HG02759 (cell line): ENCODE data around the gene CAPNS2.
"Not testable (repeated sequence)": the region's sequence is repeated elsewhere in the genome, so short reads cannot be mapped to it uniquely, and the experiment has no call there.

Experiments used
- ATAC-seq: cut with Tn5 transposase; IDR thresholded peaks from one replicate; pipeline ENCODE4 v1.9.1; 2021; ENCODE audit warnings: mild to moderate bottlenecking, moderate library complexity; ENCODE audit not compliant: unreplicated experiment

The CAPNS2 gene

DNA sequence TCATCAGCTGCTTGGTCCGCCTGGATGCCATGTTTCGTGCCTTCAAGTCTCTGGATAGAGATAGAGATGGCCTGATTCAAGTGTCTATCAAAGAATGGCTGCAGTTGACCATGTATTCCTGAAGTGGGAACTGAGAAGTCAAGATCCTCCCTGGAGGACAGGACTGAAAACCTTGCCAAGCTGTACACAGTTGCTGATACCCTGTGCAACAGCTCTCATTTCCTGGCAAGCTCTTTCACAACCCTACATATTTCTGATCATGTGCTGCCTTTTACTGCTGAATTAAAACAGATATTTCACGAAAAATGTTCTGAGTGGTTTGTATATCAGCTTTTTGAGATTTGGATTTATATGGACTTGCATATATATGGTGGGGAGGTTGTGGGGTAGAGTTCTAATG lies 898 bp downstream of the CAPNS2 start:
- no peak for ATAC-seq

DNA sequence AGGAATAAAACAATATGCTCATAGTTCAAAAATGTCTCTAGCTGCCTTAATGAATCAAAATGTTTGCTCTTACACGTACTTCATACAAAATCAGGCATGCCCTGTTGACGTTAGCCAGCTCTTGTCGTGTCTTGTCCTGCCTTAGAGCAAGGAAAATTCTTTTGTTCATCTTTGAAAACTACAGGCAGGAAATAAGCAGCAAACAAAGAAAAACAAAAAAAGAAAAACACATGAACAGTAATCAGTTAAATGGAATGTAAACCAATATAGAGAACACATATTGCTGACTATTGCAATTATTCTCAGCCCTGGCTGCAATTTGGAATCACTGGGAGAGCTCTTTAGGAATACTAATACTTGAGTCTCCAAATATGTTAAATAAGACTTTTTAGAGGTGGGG lies 1.7 kb downstream of the CAPNS2 start:
- ATAC-seq: no peak

DNA sequence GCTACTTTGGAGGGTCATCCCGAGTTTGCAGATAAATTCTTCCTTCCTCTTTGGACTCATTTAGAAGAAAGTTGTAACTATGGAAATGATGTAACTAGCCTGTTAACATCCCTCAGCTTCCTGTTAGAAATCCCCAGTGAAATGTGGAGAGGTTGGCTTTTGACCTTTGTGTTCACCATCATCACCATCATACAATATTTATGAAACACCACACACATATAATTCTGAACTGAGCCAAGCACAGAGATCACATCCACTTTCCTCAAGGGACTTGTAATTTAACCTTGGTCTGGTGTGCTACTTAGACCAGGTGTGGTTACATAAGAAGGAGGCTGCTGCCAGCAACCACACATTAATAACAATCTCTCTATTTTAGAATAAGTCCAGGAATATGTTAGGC lies 2.5 kb downstream of the CAPNS2 start:
- no peak for ATAC-seq

DNA sequence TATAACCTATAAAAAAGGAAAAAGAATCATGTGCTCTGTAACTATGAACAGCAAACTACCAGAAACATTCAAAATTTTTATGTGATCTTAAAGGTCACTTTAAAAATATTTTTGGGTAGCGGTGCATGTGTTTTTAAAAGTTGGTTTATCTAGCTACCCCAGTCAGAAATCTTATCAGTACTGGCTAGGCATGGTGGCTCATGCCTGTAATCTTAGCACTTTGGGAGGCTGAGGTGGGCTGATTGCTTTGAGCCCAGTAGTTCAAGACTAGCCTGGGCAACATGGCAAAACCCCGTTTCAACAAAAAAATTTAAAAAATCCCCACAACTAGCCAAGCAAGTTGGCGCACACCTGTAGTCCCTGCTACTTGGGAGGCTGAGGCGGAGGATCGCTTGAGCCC lies 3.7 kb downstream of the CAPNS2 start:
- ATAC-seq: no peak

DNA sequence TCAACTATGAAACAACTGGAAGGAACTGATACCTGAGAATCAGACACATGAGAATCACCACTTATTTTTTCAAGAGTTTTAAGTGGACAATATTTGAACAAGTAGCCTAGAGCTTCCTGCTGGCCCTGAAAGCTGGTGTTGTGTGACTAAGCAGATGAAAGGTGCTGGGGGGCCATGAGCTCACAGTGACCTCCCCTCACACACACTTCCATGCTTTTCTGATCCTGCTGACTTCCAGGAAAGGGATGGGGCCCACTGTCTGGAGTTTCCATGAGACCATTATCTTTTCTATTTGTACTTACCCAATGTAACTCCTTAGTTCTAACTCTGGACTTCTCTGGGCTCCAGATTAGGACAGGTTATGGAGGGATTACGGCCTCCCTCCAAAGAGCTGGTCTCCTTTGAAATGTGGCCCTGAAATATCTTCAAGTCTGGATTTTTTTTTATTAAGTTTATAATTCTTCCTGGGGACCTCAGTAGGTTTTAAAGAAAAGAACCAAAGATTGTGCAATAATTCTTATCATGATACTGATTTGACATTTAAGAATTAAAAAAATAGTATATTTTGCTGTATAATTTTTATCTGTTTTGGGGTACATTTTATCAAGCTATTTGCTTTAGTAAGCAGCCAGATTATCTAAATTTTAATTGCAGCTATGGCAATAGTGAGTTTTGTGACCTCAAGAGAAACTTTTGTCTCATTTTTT lies 4.9 kb downstream of the CAPNS2 start:
- ATAC-seq: no peak

DNA sequence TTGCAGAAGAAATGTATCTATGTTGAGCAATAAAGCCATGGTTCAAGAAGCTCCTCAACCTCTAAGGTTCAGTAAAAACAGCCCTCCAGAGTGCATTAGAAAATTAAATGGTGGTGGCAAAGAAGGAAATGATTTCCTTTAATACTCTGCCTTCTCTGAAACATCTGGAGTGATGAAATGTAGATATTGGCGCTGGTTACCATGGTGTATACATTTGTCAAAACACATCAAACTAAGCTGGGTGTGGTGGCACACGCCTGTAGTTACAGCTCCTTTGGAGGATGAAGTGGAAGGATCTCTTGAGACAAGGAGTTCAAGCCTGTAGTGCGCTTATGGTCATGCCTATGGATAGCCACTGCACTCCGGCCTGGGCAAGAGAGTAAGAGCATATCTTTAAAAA lies 6.0 kb downstream of the CAPNS2 start:
- ATAC-seq: no peak

DNA sequence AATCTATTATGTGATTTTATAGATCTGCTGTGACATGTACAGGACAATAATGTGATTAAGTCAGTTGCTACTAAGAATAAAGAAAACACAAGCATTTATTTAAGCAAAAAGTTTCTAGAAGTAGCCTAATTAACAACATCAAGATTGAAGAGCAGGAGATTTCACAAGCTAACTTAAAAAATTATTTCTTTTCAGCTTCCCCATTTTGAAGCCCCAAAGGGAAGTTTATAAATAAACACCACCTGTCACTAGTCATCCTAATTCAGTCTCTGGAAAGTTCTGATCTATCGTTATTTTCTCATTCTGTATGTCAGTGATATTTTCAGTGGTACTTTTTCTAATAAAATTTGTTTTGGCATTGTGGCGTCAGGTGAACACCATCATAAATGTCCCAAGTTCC lies 8.3 kb downstream of the CAPNS2 start:
- ATAC-seq: no peak

DNA sequence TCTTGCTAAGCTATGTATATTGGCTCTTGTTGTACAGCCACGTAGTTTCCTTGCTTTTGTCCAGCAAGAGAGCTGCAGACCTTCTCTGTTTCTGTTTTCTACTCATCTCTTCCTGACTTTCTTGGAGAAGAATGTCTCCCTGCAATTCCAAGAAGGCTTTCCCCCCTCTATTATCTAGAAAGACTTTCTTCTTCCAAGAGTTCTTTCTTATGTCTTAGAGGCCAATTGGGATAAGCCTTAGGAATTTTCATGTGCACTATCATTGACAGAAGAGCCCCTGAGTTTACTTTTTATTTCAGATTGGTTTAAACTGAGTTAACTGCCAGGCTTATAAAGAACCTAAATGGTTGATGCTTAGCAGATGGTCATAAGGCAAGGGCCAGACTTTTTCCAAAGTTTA lies 9.0 kb downstream of the CAPNS2 start:
- no peak for ATAC-seq

DNA sequence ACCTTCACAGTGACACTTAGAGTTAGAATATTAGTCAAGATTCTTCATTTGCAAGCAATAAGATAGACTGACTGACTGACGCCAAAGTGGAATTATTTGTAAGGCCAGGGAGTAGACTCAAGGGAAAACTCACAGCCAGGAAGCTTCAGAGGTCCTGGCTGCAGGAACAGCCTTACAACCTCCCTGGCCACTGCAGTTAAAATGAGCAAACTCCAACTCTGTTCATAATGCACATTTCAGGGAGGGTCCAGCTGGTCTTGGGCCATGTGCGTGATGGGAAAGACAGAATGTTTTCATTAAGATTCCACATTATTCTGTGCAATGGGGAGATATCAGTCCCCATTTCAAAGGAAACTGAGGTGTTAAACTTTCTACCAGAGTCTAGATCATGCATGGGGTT lies 9.9 kb downstream of the CAPNS2 start:
- no peak for ATAC-seq

DNA sequence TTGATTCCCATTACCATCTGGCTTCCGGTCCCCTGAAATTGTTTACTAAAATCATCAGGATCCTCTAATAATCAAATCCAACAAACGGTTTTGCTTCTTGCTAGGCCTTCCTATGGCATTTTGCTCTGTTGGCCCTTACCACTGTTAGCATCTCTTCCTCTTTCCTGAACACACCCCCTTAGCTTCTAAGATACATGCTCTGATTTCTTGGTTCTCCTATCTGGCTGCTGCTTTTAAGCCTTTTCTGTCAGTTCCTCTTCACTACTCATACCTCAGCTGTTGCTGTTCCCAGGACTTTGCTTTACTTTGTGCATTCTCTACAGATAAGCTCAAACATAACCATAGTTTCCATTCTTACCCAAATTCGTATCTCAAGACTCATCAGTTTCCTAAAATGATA lies 11.4 kb downstream of the CAPNS2 start:
- ATAC-seq: no peak

DNA sequence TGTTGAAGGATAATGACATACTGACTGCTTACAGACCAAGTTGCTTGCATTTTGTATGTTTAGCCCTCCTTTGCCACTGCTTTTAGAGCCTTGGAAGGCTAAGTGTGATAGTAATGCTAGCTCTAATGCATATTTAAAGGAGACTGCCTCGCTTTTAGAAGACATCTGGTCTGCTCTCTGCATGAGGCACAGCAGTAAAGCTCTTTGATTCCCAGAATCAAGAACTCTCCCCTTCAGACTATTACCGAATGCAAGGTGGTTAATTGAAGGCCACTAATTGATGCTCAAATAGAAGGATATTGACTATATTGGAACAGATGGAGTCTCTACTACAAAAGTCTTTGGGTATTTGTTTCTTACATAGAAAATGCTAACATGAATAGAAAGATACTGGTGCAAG lies 19.1 kb downstream of the CAPNS2 start:
- ATAC-seq: no peak

DNA sequence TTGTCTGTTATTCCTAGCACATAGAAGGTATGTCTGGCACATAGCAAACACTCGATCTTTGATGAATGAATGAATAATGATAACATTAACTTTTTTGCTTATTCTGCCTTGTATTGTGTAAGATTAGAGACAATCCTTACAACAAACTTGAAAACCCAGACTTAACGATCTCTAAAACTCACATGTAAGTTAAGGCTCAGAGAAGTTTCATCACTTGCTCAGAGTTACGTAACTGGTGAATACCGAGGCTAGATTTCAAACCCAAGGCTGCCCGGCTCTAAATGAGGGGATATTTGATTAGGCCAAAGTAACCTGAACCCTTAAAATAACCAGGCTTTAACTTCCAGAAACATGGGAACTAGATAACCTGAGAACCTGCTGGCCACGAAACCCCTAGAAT lies 22.3 kb downstream of the CAPNS2 start:
- ATAC-seq: no peak

DNA sequence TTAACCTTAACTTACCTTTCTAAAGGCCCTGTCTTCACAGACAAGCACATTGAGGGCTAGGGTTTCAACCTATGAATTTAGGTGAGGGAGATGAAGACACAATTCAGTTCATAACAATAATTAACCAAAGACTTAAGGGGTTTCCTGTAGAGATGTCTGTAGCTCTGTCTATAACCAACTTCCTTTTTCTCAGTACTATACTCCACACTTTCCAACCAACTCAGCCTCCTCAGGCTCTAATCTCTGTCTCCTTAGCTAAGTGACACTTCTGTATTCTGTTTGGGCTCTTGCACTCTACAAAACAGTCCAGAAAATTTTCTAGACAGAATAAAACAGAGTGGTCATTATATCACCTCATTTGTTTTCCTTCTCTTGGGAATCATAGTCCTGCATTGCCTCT lies 25.8 kb downstream of the CAPNS2 start:
- no peak for ATAC-seq

DNA sequence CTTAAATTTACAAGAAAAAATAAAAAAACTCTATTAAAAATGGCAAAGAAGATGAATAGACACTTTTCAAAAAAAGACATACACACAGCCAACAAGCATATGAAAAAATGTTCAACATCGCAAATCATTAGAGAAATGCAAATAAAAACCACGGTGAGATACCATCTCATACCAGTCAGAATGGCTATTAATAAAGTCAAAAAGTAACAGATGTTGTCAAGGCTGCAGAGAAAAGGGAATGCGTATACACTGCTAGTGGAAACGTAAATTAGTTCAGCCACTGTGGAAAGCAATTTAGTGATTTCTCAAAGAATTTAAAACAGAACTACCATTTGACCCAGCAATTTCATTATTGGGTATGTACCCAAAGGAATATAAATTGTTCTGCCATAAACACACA lies 31.4 kb downstream of the CAPNS2 start:
- no peak for ATAC-seq

DNA sequence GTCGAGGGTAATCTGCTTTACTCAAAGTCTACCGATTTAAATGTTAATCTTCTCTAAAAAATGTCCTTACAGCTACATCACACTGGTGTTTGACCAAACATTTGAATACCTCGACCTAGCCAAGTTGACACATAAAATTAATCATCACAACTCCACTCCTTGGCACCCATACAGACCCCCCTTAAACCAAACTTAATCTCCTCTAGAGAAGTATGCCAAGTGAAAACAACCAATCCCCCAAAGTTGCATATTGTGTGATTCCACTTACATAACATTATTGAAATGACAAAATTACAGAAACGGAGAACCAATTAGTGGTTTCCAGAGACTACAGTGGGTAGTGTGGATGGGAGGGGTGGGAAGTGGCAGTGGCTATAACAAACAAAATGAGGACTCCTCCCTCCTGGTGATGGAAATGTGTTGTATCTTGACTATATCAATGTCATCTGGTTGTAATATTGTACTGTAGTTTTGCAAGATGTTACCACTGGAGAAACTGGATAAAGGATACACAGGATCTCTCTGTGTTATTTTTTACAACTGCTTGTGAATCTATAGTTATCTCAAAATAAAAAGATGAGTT lies 39.4 kb downstream of the CAPNS2 start:
- ATAC-seq: no peak

DNA sequence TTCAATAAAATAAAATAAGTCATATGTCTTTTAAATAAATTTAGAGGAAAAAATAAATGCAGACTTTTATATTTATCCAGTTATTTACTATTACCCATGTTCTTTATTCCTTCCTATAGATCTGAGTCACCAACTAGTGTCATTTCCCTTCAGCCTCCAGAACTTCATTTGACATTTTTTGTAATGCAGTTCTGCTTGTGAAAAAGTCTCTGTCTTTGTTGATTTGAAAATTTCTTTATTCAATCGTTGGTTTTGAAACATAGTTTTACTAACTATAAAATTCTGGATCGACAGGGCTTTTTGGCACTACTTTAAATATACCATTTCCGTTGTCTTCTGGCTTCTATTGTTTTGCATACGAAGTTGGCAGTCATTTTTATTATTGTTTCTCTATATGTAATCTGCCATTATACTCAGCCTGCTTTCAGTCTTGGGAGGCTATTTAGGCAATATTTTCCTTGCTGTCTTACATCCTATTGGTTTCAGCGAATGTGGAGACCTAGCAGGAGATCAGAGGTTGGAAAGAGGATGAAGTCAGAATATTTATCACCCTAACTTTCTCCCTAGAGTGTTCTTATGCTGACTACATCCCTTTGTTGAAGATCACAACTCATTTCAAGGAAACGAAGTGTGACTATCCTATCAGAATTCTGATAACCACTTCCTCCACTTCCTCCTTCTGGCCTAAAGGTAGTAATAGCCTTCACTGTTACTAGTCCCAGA lies 47.3 kb downstream of the CAPNS2 start:
- no peak for ATAC-seq

DNA sequence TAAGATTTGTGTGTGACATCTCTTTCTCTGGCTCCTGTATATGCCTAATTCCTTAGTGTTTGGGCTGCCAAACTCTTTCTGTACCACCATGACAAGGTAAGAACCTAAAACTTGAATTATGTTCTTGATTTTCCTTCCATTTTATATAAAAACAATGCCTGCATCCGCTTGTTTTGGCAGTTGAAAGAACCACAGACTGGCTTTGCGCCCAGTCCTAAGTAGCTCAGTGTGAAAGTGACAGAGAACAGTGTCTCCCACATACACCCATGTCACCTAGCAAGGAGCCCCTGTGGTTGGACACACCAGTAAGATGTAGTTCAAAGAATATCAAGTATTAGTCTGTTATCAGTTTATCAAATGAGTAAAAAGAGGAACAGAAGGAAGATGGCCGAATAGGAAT lies 48.6 kb downstream of the CAPNS2 start:
- no peak for ATAC-seq

DNA sequence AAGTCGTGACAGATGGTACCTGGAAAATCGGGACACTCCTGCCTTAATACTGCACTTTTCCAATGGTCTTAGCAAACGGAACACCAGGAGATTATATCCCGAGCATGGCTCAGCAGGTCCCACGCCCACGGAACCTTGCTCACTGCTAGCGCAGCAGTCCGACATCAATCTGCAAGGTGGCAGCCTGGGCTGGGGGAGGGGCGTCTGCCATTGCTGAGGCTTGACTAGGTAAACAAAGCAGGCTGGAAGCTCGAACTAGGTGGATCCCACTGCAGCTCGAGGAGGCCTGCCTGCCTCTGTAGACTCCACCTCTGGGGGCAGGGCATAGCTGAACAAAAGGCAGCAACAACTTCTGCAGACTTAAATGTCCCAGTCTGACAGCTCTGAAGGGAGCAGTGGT lies 49.2 kb downstream of the CAPNS2 start:
- ATAC-seq: not testable (repeated sequence)
